B cell (primary cell): Measurements from ENCODE around the gene FAM53A.

ENCODE experiments used
- EZH2 ChIP-seq: IDR thresholded peaks from 2 replicates; pipeline ENCODE4 v1.6.1; 2012; ENCODE audit warnings: borderline replicate concordance, low read depth, mild to moderate bottlenecking, moderate library complexity, low read length; ENCODE audit not compliant: insufficient read depth, poor library complexity, severe bottlenecking
- TF ChIP-seq, protein P1 (sequence below): fragments of 200-600 bp; IDR thresholded peaks from one replicate; pipeline ENCODE4 v1.8.0; 2022; ENCODE audit warnings: antibody characterized with exemption, mild to moderate bottlenecking

DNA sequence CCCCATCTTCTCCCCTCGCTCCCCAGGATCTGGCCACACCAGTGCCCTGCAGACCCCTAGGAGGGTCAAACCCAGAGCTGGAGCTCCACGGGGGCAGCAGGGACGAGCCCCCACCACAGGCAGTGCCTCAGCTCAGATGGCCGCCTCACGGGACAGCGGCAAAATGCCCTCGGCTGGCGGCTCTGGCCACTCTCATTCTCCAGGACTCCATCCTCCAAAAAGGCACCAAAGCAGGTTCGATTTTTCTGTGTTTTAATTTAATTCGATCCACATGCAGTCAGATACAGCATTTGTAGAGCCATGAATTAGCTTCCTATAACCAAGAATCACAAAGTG, 8.3 kb downstream of the FAM53A start:
- TF ChIP-seq, protein P1, sequence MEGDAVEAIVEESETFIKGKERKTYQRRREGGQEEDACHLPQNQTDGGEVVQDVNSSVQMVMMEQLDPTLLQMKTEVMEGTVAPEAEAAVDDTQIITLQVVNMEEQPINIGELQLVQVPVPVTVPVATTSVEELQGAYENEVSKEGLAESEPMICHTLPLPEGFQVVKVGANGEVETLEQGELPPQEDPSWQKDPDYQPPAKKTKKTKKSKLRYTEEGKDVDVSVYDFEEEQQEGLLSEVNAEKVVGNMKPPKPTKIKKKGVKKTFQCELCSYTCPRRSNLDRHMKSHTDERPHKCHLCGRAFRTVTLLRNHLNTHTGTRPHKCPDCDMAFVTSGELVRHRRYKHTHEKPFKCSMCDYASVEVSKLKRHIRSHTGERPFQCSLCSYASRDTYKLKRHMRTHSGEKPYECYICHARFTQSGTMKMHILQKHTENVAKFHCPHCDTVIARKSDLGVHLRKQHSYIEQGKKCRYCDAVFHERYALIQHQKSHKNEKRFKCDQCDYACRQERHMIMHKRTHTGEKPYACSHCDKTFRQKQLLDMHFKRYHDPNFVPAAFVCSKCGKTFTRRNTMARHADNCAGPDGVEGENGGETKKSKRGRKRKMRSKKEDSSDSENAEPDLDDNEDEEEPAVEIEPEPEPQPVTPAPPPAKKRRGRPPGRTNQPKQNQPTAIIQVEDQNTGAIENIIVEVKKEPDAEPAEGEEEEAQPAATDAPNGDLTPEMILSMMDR = no peak
- TF ChIP-seq EZH2 = no peak
